HG03442 (cell line): ENCODE data around the gene TCERG1L.

Experiments used
- ATAC-seq: cut with Tn5 transposase; IDR thresholded peaks from one replicate; pipeline ENCODE4 v1.9.1; 2021; ENCODE audit warnings: mild to moderate bottlenecking, moderate library complexity; ENCODE audit not compliant: unreplicated experiment

Gene TCERG1L

GRCh38 chr10:131231323-131231964 lies 80.1 kb downstream of the TCERG1L start:
- ATAC-seq, result no peak

GRCh38 chr10:131230641-131231322 lies 80.7 kb downstream of the TCERG1L start:
- no peak for ATAC-seq

GRCh38 chr10:131230166-131230565 lies 81.4 kb downstream of the TCERG1L start:
- ATAC-seq, result no peak

GRCh38 chr10:131227163-131227740 lies 84.3 kb downstream of the TCERG1L start:
- no peak for ATAC-seq

- ATAC-seq, result no peak
These were observed 84.9 kb downstream of the TCERG1L start for GRCh38 chr10:131226446-131227162.

GRCh38 chr10:131224106-131224505 lies 87.4 kb downstream of the TCERG1L start:
- no peak for ATAC-seq

GRCh38 chr10:131223422-131223821 lies 88.1 kb downstream of the TCERG1L start:
- no peak for ATAC-seq

- ATAC-seq, result no peak
These were observed 88.5 kb downstream of the TCERG1L start for GRCh38 chr10:131222986-131223385.

- ATAC-seq, result no peak
These were observed 89.8 kb downstream of the TCERG1L start for GRCh38 chr10:131221632-131222277.

- no peak for ATAC-seq
These were observed 90.8 kb downstream of the TCERG1L start for GRCh38 chr10:131220601-131221171.

- no peak for ATAC-seq
These were observed 91.5 kb downstream of the TCERG1L start for GRCh38 chr10:131219955-131220489.

GRCh38 chr10:131219584-131219886 lies 92.0 kb downstream of the TCERG1L start:
- no peak for ATAC-seq

GRCh38 chr10:131218811-131219583 lies 92.5 kb downstream of the TCERG1L start:
- no peak for ATAC-seq

- no peak for ATAC-seq
These were observed 94.8 kb downstream of the TCERG1L start for GRCh38 chr10:131216681-131217230.

GRCh38 chr10:131215776-131216175 lies 95.7 kb downstream of the TCERG1L start:
- no peak for ATAC-seq

GRCh38 chr10:131214521-131215244 lies 96.8 kb downstream of the TCERG1L start:
- ATAC-seq, result no peak

GRCh38 chr10:131213741-131214505 lies 97.6 kb downstream of the TCERG1L start:
- ATAC-seq, result no peak

- ATAC-seq, result no peak
These were observed 98.7 kb downstream of the TCERG1L start for GRCh38 chr10:131212763-131213325.
